ENCODE results near the gene OCA2.
"Not testable (repeated sequence)": the region's sequence is repeated elsewhere in the genome, so short reads cannot be mapped to it uniquely, and the experiment has no call there.

OCA2 gene

GRCh38 chr15:27993544-27993943, 105.6 kb downstream of the OCA2 start:
- DNase-seq: no peak

- no peak for DNase-seq
These were observed 108.3 kb downstream of the OCA2 start for GRCh38 chr15:27990521-27991515.

GRCh38 chr15:27989838-27990237, 109.3 kb downstream of the OCA2 start:
- no peak for DNase-seq

GRCh38 chr15:27989427-27989826, 109.7 kb downstream of the OCA2 start:
- DNase-seq: no peak

- DNase-seq: no peak
These were observed 114.0 kb downstream of the OCA2 start for GRCh38 chr15:27985099-27985498.

- no peak for DNase-seq
These were observed 115.6 kb downstream of the OCA2 start for GRCh38 chr15:27983496-27983895.

- DNase-seq: no peak
These were observed 121.4 kb downstream of the OCA2 start for GRCh38 chr15:27977696-27978095.

GRCh38 chr15:27973886-27974285, 125.2 kb downstream of the OCA2 start:
- DNase-seq: no peak

GRCh38 chr15:27970661-27971392, 128.3 kb downstream of the OCA2 start:
- DNase-seq: no peak

GRCh38 chr15:27967541-27967940, 131.6 kb downstream of the OCA2 start:
- no peak for DNase-seq

- no peak for DNase-seq
These were observed 133.6 kb downstream of the OCA2 start for GRCh38 chr15:27965546-27965945.

- DNase-seq: no peak
These were observed 137.3 kb downstream of the OCA2 start for GRCh38 chr15:27961801-27962200.

GRCh38 chr15:27958911-27959578, 140.1 kb downstream of the OCA2 start:
- DNase-seq: no peak

GRCh38 chr15:27956285-27956684, 142.8 kb downstream of the OCA2 start:
- no peak for DNase-seq

GRCh38 chr15:27955087-27955486, 144.0 kb downstream of the OCA2 start:
- no peak for DNase-seq

- not testable (repeated sequence) for DNase-seq
These were observed 146.5 kb downstream of the OCA2 start for GRCh38 chr15:27952593-27952992.

- no peak for DNase-seq
These were observed 147.8 kb downstream of the OCA2 start for GRCh38 chr15:27951191-27951890.

- no peak for DNase-seq
These were observed 150.0 kb downstream of the OCA2 start for GRCh38 chr15:27949089-27949488.

- DNase-seq: no peak
These were observed 159.9 kb downstream of the OCA2 start for GRCh38 chr15:27939246-27939645.

- no peak for DNase-seq
These were observed 161.3 kb downstream of the OCA2 start for GRCh38 chr15:27937851-27938250.

- no peak for DNase-seq
These were observed 163.0 kb downstream of the OCA2 start for GRCh38 chr15:27936164-27936563.

- no peak for DNase-seq
These were observed 163.8 kb downstream of the OCA2 start for GRCh38 chr15:27935328-27935727.

GRCh38 chr15:27934782-27935181, 164.3 kb downstream of the OCA2 start:
- DNase-seq: no peak
